ENCODE data around the gene CHST3.

DNA sequence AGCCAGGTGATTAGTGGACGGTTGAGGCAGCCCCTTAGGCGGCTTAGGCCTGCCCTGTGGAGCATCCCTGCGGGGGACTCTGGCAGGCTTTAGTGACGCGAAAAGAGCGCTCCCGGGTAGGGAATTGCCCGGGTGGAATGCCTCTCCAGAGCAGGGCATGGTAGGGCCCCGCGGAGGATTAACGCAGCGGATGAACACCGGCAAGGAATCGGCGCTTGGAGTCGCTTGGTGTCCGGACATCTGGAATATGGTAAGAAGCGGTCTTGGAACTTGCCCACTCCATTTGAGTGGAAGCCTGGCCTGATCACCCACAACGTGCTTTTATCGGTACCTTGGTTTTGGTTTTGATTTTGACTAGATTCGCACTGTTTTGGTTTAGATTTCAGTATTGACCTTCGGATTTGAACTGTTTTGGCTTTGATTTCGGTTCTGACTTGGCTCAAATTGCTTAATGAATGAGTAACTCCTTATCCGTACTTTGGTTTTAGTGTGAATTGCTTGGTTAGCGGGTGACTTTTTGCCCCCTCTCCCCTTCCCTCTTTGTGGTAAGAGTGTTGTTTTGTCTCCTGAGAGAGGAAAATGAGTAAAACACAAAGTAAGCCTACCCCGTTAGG, 24.2 kb upstream of the CHST3 start:
- TF ChIP-seq ZNF224 (CRISPR knock-in tag; IDR thresholded peaks at IDR 0.05) (no peak), MAFK (IDR thresholded peaks at IDR 0.05; ENCODE audit: low read length) (no peak), MECOM (CRISPR knock-in tag; IDR thresholded peaks at IDR 0.05) (no peak), JUN (IDR thresholded peaks at IDR 0.05; ENCODE audit: borderline replicate concordance, low read depth, low read length) (no peak), JUN (CRISPR knock-in tag; IDR thresholded peaks at IDR 0.05; ENCODE audit: borderline replicate concordance) (no peak), ZNF253 (CRISPR knock-in tag; conservative IDR thresholded peaks at IDR 0.05) (no peak), ZNF133 (CRISPR knock-in tag; IDR thresholded peaks at IDR 0.05) (no peak), ARID2 (IDR thresholded peaks at IDR 0.05) (no peak), POLR2A (conservative IDR thresholded peaks at IDR 0.05) (no peak), KLF16 (IDR thresholded peaks at IDR 0.05) (no peak)
- TF ChIP-seq, protein P1, sequence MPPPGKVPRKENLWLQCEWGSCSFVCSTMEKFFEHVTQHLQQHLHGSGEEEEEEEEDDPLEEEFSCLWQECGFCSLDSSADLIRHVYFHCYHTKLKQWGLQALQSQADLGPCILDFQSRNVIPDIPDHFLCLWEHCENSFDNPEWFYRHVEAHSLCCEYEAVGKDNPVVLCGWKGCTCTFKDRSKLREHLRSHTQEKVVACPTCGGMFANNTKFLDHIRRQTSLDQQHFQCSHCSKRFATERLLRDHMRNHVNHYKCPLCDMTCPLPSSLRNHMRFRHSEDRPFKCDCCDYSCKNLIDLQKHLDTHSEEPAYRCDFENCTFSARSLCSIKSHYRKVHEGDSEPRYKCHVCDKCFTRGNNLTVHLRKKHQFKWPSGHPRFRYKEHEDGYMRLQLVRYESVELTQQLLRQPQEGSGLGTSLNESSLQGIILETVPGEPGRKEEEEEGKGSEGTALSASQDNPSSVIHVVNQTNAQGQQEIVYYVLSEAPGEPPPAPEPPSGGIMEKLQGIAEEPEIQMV (tag; conservative IDR thresholded peaks at IDR 0.05; ENCODE audit: low read depth) = no peak
- TF ChIP-seq, protein P2, sequence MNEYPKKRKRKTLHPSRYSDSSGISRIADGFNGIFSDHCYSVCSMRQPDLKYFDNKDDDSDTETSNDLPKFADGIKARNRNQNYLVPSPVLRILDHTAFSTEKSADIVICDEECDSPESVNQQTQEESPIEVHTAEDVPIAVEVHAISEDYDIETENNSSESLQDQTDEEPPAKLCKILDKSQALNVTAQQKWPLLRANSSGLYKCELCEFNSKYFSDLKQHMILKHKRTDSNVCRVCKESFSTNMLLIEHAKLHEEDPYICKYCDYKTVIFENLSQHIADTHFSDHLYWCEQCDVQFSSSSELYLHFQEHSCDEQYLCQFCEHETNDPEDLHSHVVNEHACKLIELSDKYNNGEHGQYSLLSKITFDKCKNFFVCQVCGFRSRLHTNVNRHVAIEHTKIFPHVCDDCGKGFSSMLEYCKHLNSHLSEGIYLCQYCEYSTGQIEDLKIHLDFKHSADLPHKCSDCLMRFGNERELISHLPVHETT (CRISPR knock-in tag; conservative IDR thresholded peaks at IDR 0.05 in 1 of 2, IDR thresholded peaks at IDR 0.05 in 1 of 2) = no peak

All from K562 (cell line).